Panc1 (cell line): ENCODE results near the gene MSRB1.

Experiments
- CTCF ChIP-seq: fragments of 450-650 bp; IDR thresholded peaks from 2 replicates; pipeline ENCODE4 v1.5.1; 2017; ENCODE audit warnings: mild to moderate bottlenecking
- POLR2AphosphoS5 ChIP-seq: IDR thresholded peaks from 2 replicates; pipeline ENCODE4 v1.6.1; 2012; ENCODE audit warnings: mild to moderate bottlenecking, low read depth, low read length, moderate library complexity
- REST ChIP-seq, 2 experiments: IDR thresholded peaks; 2 replicates each; pipeline ENCODE4 v1.6.1; 2011 to 2012; ENCODE audit warnings: low read depth in 2 of 2, control low read depth in 1 of 2, low read length in 1 of 2, mild to moderate bottlenecking in 1 of 2, moderate library complexity in 1 of 2; ENCODE audit not compliant: insufficient read depth in 1 of 2
- SIN3A ChIP-seq: IDR thresholded peaks from 2 replicates; pipeline ENCODE4 v1.6.1; 2012; ENCODE audit warnings: low read depth, mild to moderate bottlenecking, low read length, moderate library complexity, borderline replicate concordance; ENCODE audit not compliant: insufficient read depth
- TCF7L2 ChIP-seq: IDR thresholded peaks from 2 replicates; pipeline ENCODE4 v1.6.1; 2011; ENCODE audit warnings: mild to moderate bottlenecking, low read depth, low read length, inconsistent platforms

GRCh38 chr16:1919327-1919998 lies 23.5 kb downstream of the MSRB1 start:
- no peak for TF ChIP-seq REST (IDR thresholded peaks at IDR 0.05; ENCODE audit: insufficient read depth in 1 of 2, low read depth in 2 of 2, low read length in 1 of 2)
- no peak for TF ChIP-seq CTCF
- TF ChIP-seq POLR2AphosphoS5, result no peak
- TF ChIP-seq TCF7L2, result no peak
- TF ChIP-seq SIN3A, result no peak
